GM12865 (cell line): ENCODE data around the gene OAS3.

Experiments
- DNase-seq: peaks from one replicate; pipeline ENCODE4 v3.0.0; 2010; ENCODE audit warnings: low read depth
- H3K4me3 ChIP-seq: 2 replicates; pipeline ENCODE4 v1.5.1; 2011; ENCODE audit warnings: mild to moderate bottlenecking, low read depth, low read length, control low read depth
- TF ChIP-seq, protein P1 (sequence below): IDR thresholded peaks from 2 replicates; pipeline ENCODE4 v1.5.1; 2011; ENCODE audit warnings: low read length, control low read depth, low read depth, inconsistent platforms; ENCODE audit not compliant: insufficient read depth; ENCODE audit errors: missing control alignments

OAS3 gene, protein sequence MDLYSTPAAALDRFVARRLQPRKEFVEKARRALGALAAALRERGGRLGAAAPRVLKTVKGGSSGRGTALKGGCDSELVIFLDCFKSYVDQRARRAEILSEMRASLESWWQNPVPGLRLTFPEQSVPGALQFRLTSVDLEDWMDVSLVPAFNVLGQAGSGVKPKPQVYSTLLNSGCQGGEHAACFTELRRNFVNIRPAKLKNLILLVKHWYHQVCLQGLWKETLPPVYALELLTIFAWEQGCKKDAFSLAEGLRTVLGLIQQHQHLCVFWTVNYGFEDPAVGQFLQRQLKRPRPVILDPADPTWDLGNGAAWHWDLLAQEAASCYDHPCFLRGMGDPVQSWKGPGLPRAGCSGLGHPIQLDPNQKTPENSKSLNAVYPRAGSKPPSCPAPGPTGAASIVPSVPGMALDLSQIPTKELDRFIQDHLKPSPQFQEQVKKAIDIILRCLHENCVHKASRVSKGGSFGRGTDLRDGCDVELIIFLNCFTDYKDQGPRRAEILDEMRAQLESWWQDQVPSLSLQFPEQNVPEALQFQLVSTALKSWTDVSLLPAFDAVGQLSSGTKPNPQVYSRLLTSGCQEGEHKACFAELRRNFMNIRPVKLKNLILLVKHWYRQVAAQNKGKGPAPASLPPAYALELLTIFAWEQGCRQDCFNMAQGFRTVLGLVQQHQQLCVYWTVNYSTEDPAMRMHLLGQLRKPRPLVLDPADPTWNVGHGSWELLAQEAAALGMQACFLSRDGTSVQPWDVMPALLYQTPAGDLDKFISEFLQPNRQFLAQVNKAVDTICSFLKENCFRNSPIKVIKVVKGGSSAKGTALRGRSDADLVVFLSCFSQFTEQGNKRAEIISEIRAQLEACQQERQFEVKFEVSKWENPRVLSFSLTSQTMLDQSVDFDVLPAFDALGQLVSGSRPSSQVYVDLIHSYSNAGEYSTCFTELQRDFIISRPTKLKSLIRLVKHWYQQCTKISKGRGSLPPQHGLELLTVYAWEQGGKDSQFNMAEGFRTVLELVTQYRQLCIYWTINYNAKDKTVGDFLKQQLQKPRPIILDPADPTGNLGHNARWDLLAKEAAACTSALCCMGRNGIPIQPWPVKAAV

DNA sequence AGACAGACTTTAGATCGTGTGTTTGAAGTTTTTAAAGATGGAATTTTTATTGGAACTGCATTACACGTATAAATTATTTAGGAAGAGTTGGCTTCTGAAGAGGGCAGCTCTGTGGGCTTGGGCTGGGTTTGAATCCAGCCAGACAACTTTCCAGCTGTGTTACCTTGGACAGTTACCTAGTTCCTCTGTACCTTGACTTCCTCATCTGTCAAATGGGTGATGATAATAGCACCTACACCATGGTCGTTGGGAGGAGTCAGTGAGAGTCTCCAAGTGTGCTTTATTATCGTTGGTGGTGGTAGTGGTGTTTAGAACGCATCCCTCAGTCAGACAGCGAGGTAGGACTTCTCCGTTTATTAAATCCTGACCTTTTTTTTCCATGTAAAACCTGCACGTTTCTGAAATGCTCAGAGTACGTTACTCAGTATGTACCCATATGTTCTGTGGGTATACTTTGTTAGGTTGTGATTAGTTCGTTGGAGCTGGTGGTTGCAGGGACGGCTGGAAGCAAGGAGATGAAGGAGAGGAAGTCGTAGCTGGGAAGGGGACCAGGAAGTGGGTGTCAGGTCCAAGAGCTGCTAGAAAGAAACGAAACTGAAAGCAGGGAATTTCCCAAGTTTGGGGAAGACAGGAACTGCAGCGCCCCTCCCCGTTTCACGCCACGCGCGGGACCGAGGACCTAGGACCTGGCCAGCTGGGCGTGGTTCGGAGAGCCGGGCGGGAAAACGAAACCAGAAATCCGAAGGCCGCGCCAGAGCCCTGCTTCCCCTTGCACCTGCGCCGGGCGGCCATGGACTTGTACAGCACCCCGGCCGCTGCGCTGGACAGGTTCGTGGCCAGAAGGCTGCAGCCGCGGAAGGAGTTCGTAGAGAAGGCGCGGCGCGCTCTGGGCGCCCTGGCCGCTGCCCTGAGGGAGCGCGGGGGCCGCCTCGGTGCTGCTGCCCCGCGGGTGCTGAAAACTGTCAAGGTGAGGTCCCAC lies at the start of gene OAS3:
Gene OAS3 (plus strand): TSS at position 734 of the 979 bp plus-strand sequence. CDS start 57 bp downstream, at position 791.
- H3K4me3 ChIP-seq = peak within 1 kb of the TSS; percentile 91
- TF ChIP-seq, protein P1, sequence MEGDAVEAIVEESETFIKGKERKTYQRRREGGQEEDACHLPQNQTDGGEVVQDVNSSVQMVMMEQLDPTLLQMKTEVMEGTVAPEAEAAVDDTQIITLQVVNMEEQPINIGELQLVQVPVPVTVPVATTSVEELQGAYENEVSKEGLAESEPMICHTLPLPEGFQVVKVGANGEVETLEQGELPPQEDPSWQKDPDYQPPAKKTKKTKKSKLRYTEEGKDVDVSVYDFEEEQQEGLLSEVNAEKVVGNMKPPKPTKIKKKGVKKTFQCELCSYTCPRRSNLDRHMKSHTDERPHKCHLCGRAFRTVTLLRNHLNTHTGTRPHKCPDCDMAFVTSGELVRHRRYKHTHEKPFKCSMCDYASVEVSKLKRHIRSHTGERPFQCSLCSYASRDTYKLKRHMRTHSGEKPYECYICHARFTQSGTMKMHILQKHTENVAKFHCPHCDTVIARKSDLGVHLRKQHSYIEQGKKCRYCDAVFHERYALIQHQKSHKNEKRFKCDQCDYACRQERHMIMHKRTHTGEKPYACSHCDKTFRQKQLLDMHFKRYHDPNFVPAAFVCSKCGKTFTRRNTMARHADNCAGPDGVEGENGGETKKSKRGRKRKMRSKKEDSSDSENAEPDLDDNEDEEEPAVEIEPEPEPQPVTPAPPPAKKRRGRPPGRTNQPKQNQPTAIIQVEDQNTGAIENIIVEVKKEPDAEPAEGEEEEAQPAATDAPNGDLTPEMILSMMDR = no peak
- DNase-seq = peak; percentile 72

DNA sequence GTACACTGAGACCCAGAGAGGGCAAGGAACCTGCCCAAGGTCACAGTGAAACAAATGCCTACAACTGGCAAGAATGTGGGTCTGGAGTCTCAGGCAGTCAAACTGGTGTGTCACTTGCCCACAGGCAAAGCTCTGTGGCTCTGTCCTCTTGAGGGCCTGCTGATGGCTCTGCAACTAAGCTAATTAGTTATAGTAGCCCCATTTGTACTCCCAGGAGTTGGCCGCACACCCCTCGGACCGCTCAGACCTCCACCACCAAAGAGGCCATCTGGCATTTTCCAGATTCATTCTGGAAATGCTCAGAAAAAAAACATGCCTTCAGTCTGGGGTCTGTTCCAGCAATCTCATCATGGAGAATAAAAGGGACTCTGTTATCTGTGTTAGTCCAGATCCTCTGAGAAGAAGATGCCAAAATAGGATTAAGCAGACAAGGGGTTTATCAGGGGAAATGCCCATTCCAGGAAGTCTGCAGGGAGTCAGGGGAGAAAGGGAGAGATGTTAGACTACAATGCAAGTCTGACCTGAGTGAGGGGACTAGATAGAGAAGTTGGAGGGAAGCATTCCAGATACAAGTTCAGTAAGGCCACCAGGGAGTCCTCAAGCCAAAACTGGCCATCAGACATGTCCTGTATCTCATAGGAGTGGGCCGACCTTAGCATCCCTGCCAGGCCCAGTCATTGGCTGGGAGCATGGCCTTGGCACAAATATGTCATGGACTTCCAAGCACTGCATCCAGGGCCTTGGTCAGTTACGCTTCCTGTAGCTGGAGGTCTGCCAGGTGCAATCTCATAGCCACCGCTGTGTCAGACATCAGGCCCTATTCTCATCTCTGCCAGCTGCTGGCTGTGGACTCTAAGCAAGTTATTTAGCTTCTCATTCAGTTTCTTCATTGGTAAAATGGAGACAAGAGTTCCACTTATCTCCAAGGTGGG lies 46.9 kb upstream of the OAS3 start:
- DNase-seq = no peak
- TF ChIP-seq, protein P1 = no peak
- H3K4me3 ChIP-seq = no peak overlapping the region

DNA sequence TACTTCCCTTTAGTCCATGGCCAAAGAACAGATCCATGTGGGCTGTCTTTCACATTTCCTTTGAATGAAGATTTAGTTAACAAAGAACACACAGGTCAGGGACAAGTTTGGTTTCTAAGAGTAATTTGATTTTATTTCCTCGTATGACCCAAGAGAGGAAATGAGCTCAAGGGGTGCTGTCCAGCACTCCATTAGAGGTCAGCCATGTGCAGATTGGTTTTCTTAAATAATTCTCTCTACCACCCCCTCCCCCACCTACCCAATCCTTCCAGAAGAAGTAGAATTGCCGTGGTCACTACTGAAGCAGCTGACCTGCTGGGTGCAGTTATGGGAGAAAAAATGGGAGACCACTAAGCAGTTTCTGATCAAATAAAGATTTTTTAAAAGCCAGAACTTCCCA lies 45.4 kb upstream of the OAS3 start:
- H3K4me3 ChIP-seq = no peak overlapping the region
- no peak for DNase-seq
- TF ChIP-seq, protein P1 = no peak

DNA sequence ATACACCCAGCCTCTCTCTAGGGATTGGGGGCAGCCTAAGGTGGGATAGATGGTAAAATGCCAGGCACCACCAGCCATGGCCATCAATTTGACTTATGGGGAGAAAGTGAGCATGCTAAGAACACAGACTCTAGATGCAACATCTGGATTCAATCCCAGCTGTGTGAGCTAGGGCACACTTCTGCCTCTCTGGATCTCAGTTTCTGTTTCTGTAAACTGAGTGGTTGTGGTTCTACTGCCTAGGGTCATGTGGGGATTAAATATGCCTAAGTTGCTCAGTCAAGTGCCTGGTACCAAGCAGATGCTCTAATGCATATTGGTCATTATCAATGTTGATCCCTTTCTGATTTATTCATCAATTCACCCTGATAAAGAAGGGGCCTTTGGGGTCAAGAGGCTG lies 44.1 kb upstream of the OAS3 start:
- peak; percentile 25 for DNase-seq

DNA sequence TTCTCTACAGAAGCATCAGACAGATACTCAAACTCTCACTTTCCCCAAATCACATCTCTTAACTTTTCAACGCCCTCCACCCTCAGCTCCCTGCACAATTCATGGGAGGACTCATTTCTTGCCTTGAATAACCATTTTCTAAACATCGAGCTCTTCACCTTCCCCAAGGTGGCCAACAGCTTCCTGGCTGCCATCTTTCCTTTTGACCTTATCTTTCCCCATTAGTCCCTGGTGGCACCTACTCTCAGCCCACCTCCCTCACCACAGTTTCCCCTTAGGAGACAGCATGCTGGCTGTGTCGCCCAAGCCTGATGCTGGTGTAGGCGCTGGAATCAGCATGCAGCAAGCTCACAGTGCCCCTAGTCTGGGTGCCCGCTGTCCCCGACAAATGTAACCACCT lies 39.9 kb upstream of the OAS3 start:
- no peak for DNase-seq
- H3K4me3 ChIP-seq = no peak overlapping the region
- TF ChIP-seq, protein P1 = no peak

More for the DNA sequence above, 44.1 kb upstream of the OAS3 start:
- TF ChIP-seq, protein P1 = no peak
- H3K4me3 ChIP-seq = no peak overlapping the region
